Colonic mucosa (tissue), 4 donors: ENCODE results near the gene THOP1. TPM values are rescaled to one million over a fixed set of nuclear protein-coding genes. Genes with fewer than 3 reads are reported as not detected.

Experiments
- DNase-seq: peaks from one replicate; pipeline ENCODE4 v3.0.0-alpha.2; 2020
- H3K27ac ChIP-seq: fragments of 200-600 bp; one replicate; pipeline ENCODE4 v1.8.0; 2021
- H3K27me3 ChIP-seq: fragments of 200-600 bp; one replicate; pipeline ENCODE4 v1.8.0; 2021
- H3K36me3 ChIP-seq: fragments of 200-600 bp; one replicate; pipeline ENCODE4 v1.8.0; 2021
- H3K4me1 ChIP-seq: fragments of 200-600 bp; one replicate; pipeline ENCODE4 v1.8.0; 2021; ENCODE audit warnings: mild to moderate bottlenecking
- H3K4me3 ChIP-seq: fragments of 200-600 bp; one replicate; pipeline ENCODE4 v1.8.0; 2021
- H3K9ac ChIP-seq, 2 donors: one replicate each; pipeline ENCODE4 v1.7.0; 2013; ENCODE audit warnings: control low read depth in 2 of 2, low read depth in 2 of 2, low read length in 2 of 2
- H3K9me3 ChIP-seq: fragments of 200-600 bp; one replicate; pipeline ENCODE4 v1.8.0; 2021
- intact Hi-C: fragments of 100-400 bp; cut with DNase I; formaldehyde crosslinking; loops from one replicate; pipeline ENCODE4 v1.14.1; 2022
- total RNA-seq, 2 donors: library from RNA; stranded (reverse); fragmentation: NEBNext Ultra II Directional in 1 of 2; extraction: Animal tissue kit (Norgen Biotek cat#: 25700) in 1 of 2; gene quantifications; one replicate each; pipeline ENCODE4 v1.2.1, GENCODE V29; 2021
- TF ChIP-seq, protein P1 (sequence below): fragments of 200-600 bp; IDR thresholded peaks from one replicate; pipeline ENCODE4 v1.8.0; 2022; ENCODE audit warnings: antibody characterized with exemption, mild to moderate bottlenecking
- donor health status: healthy.
- donor health status: DM: no; HTN: no; CAD: no.
- donor health status: DM: no; HTN: no; CAD: no.

The THOP1 gene
- total RNA-seq, 2 donors from 2014 or later = 45.5 to 139 TPM

- intact Hi-C loops = no loop called here
- Histone ChIP-seq H3K4me1 (peaks cover 6% of the 10 kb centered on the region), H3K9me3 (no peaks in the 10 kb centered on the region), H3K9ac (no peak overlapping the region), H3K27ac (no peak overlapping the region), H3K4me3 (no peak overlapping the region), H3K36me3 (no peaks in the 10 kb centered on the region), H3K27me3 (no peaks in the 10 kb centered on the region)
- TF ChIP-seq, protein P1, sequence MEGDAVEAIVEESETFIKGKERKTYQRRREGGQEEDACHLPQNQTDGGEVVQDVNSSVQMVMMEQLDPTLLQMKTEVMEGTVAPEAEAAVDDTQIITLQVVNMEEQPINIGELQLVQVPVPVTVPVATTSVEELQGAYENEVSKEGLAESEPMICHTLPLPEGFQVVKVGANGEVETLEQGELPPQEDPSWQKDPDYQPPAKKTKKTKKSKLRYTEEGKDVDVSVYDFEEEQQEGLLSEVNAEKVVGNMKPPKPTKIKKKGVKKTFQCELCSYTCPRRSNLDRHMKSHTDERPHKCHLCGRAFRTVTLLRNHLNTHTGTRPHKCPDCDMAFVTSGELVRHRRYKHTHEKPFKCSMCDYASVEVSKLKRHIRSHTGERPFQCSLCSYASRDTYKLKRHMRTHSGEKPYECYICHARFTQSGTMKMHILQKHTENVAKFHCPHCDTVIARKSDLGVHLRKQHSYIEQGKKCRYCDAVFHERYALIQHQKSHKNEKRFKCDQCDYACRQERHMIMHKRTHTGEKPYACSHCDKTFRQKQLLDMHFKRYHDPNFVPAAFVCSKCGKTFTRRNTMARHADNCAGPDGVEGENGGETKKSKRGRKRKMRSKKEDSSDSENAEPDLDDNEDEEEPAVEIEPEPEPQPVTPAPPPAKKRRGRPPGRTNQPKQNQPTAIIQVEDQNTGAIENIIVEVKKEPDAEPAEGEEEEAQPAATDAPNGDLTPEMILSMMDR = no peak
- DNase-seq = no peak
Observed at GRCh38 chr19:2774083-2774679, 11.1 kb upstream of the THOP1 start.

DNA sequence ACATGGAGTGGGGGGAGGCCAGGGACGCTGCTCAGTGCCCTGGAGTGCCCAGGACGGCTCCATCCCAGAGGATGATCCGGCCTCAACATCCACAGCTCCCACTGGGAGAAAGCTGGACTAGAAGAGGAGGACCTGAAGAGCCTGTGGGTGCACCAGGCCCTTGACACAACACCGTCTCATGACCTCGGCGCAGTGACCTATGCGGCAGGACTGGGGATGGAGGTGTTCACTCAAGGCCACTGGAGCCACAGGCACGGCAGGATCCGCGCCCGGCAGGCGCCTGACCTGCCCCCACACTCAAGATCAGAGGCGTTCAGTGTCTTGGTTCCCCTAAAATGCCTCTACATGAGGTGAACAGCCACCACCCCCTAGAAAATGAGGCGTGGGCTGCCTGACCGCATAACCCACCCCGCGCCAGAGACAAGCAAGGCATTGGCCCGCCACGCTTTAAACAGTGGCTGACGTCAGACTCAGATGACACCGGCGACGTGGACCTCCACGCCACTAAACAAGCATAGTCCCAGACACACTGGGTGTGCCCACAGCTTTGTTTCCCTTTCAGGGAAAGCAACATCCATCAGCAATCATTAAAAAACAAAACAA lies 10.2 kb upstream of the THOP1 start:
- TF ChIP-seq, protein P1 = no peak
- peak overlapping the region; percentile 43 for H3K27ac ChIP-seq
- DNase-seq = no peak
- intact Hi-C loops = no loop called here
- H3K4me1 ChIP-seq = peaks cover 6% of the 10 kb centered on the region
- H3K27me3 ChIP-seq = no peaks in the 10 kb centered on the region
- no peaks in the 10 kb centered on the region for H3K9me3 ChIP-seq
- H3K36me3 ChIP-seq = no peaks in the 10 kb centered on the region
- H3K9ac ChIP-seq = peak overlapping the region; percentile 35 to 43
- no peak overlapping the region for H3K4me3 ChIP-seq

DNA sequence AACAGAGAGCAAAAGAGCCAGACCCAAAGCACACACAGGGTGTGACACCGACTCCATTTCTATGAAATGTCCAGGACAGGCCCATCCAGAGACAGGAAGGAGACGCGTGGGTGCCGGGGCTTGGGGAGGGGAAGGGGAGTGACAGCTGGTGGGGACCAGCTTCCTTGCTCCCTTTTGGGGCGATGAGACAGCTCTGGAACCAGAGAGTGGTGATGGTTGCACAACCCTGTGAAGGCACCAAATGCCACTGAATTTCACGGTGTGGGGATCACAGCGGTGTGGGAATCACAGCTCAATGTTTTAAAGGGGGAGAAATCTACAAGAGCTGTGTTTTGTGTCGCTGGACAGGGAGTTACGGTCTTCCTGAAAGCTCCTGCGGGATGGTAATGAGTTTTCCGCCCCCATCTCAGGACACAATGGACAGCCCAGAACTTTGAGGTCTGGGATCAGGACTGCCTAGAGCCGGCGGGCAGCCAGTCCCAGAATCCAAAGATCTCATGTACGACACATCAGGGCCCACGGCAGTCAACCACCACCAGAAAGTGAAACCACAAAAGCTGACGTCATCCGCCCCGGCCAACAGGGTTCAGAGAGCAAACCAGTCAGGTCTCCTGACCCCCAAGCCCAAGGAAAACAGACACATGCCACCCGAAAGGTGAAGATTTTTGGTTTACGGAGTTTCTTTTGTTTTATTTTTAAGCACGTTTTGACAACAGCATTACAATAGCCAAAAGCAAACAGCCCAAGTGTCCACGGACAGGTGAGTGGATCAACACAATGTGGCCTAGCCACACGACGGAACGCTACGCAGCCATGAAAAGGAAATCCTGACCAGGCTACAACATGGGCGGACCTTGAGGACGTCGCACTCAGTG lies 9.5 kb upstream of the THOP1 start:
- intact Hi-C loops = no loop called here
- Histone ChIP-seq H3K27me3 (no peaks in the 10 kb centered on the region), H3K4me1 (peaks cover 6% of the 10 kb centered on the region), H3K36me3 (no peaks in the 10 kb centered on the region), H3K9ac (peak overlapping the region; percentile 35 to 56), H3K4me3 (no peak overlapping the region), H3K9me3 (no peaks in the 10 kb centered on the region), H3K27ac (peak overlapping the region; percentile 43)
- peak; percentile 45 for DNase-seq
- TF ChIP-seq, protein P1 = no peak

DNA sequence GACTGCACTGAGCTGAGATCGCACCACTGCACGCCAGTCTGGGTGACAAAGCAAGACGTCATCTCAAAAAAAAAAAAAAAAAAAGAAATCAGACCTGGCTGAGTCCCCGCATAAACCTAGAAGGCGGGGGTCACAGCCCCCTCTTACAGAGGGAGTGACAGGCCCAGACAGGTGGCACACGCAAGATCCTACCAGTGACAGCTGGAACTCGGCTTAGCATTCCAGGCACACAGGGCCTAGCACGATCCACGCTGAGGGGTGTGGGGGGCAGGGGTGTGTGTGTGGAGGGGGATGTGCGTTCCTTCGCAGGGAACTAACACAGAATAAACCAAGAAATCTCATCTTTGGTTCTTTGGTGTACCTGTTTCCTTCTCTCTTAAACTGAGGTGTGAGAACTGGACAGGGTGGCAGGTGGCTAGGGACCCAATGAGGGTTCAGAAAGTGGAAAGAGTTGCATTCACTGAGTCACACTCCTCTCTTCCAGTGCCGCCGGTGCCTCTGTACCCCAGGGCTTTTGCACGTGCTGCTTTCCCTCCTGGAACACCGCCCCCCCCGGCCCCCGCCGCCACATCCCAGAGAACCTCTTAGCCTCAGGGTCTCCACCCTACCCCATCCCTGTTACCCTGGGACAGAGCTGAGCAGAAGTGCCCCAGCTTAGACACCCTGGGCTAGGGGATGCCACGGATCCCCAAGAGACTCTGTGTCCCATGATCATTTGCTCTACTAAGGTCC lies 7.2 kb upstream of the THOP1 start:
- intact Hi-C loops = no loop called here
- Histone ChIP-seq H3K4me1 (peaks cover 12% of the 10 kb centered on the region), H3K36me3 (no peaks in the 10 kb centered on the region), H3K27me3 (no peaks in the 10 kb centered on the region), H3K9ac (no peak overlapping the region), H3K9me3 (no peaks in the 10 kb centered on the region), H3K4me3 (no peak overlapping the region), H3K27ac (no peak overlapping the region)
- TF ChIP-seq, protein P1 = no peak
- no peak for DNase-seq

DNA sequence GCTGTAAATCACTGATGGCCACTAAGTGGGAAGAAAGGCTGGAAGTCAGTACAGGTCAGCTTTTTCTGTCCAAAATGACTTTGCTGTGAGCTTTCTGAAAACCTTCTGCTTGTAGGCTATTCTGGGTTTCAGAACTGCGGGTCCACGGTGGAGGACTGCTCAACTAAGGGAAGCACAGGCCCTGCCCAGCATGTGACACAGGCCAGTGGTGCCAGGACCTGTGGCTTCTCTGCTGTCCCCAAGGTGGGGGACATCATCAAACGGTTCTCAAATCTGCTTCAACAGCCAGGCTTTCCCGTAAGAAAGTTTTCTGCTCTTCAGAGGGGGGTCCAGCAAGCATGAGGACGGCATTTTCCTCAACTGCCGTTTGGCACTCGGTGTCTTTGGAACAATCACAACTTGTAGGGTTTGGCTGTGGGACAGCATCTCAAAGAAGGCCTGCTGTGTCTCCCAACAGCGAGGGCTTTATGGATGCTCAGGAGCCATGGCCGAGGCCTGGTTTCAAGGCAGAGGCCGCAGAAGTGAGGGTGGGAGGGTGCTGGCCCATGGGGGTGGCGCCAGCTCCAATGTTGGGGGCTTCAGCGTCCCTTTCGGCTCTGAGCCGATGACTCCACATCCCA lies 6.1 kb upstream of the THOP1 start:
- Histone ChIP-seq H3K27ac (no peak overlapping the region), H3K27me3 (no peaks in the 10 kb centered on the region), H3K4me1 (peaks cover 12% of the 10 kb centered on the region), H3K9ac (peak overlapping the region in 1 of 2 donors; percentile 6), H3K4me3 (no peak overlapping the region), H3K9me3 (no peaks in the 10 kb centered on the region), H3K36me3 (no peaks in the 10 kb centered on the region)
- DNase-seq = no peak
- intact Hi-C loops = no loop called here
- TF ChIP-seq, protein P1 = no peak
